Measurements from ENCODE around the gene USP24.

DNA sequence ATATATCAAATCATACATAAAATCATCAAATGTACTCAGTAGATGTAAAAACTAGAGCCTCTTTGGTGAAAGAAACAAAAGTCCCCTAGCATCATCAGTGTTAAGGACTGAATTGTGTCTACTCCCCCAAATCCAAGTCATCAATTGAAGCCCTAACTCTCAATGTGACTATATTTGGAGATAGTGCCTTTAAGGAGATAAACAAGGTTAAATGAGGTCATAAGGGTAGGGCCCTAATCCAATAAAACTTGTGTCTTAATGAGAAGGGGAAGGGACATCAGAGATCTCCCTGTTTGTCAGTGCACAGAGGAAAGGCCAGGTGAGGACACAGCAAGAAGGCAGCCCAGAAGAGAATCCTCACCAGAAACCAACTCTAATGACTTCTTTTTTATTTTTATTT is 33.5 kb downstream of the USP24 start:
- TF ChIP-seq, protein P1, sequence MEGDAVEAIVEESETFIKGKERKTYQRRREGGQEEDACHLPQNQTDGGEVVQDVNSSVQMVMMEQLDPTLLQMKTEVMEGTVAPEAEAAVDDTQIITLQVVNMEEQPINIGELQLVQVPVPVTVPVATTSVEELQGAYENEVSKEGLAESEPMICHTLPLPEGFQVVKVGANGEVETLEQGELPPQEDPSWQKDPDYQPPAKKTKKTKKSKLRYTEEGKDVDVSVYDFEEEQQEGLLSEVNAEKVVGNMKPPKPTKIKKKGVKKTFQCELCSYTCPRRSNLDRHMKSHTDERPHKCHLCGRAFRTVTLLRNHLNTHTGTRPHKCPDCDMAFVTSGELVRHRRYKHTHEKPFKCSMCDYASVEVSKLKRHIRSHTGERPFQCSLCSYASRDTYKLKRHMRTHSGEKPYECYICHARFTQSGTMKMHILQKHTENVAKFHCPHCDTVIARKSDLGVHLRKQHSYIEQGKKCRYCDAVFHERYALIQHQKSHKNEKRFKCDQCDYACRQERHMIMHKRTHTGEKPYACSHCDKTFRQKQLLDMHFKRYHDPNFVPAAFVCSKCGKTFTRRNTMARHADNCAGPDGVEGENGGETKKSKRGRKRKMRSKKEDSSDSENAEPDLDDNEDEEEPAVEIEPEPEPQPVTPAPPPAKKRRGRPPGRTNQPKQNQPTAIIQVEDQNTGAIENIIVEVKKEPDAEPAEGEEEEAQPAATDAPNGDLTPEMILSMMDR (IDR thresholded peaks at IDR 0.05), result no peak
- TF ChIP-seq EZH2phosphoT487 (IDR thresholded peaks at IDR 0.05), result no peak
- no peak for TF ChIP-seq EZH2 (IDR thresholded peaks at IDR 0.05)
